SJCRH30 (cell line): ENCODE results near the gene BCAR3. TPM values are rescaled to one million over a fixed set of nuclear protein-coding genes. Genes with fewer than 3 reads are reported as not detected.
"Not testable (repeated sequence)": the region's sequence is repeated elsewhere in the genome, so short reads cannot be mapped to it uniquely, and the experiment has no call there.

ENCODE experiments used
- DNase-seq, 2 experiments: peaks; one replicate each; pipeline ENCODE4 v3.0.0-alpha.2; 2015 to 2020
- H3K27ac ChIP-seq: fragments of 250-450 bp; sonication (Bioruptor Pico); 2 replicates; pipeline ENCODE4 v1.5.1; 2020; ENCODE audit warnings: mild to moderate bottlenecking, moderate library complexity
- H3K27me3 ChIP-seq: fragments of 250-450 bp; sonication (Bioruptor Pico); 2 replicates; pipeline ENCODE4 v1.5.1; 2020; ENCODE audit warnings: mild to moderate bottlenecking, moderate library complexity
- H3K36me3 ChIP-seq: fragments of 250-450 bp; sonication (Bioruptor Pico); 2 replicates; pipeline ENCODE4 v1.5.1; 2020; ENCODE audit warnings: mild to moderate bottlenecking, moderate library complexity
- H3K4me1 ChIP-seq: fragments of 250-450 bp; sonication (Bioruptor Pico); 2 replicates; pipeline ENCODE4 v1.5.1; 2020; ENCODE audit warnings: mild to moderate bottlenecking, moderate library complexity
- H3K4me3 ChIP-seq: fragments of 250-450 bp; sonication (Bioruptor Pico); 2 replicates; pipeline ENCODE4 v1.5.1; 2020; ENCODE audit warnings: mild to moderate bottlenecking, moderate library complexity
- H3K9me3 ChIP-seq: fragments of 250-450 bp; sonication (Bioruptor Pico); replicated peaks from 2 replicates; pipeline ENCODE4 v1.5.1; 2020; ENCODE audit warnings: mild to moderate bottlenecking, moderate library complexity
- total RNA-seq: library from RNA; depleted of rRNA; stranded (reverse); fragments of >200 nt; shearing (Covaris generic); gene quantifications from 2 replicates; pipeline ENCODE4 v1.2.3, GENCODE V29; 2014

Gene BCAR3
- total RNA-seq, 1 experiment from 2014 or later, result 30.0 TPM

- H3K36me3 ChIP-seq, result no peaks in the 10 kb centered on the region
- no peak overlapping the region for H3K4me3 ChIP-seq
- peaks cover 29% of the 10 kb centered on the region for H3K4me1 ChIP-seq
- H3K27me3 ChIP-seq, result no peaks in the 10 kb centered on the region
- H3K27ac ChIP-seq, result no peak overlapping the region
- H3K9me3 ChIP-seq, result no peaks in the 10 kb centered on the region
- DNase-seq, result no peak
Measured at GRCh38 chr1:93699503-93700168, 18.0 kb upstream of the BCAR3 start.

GRCh38 chr1:93699049-93699384 is 17.4 kb upstream of the BCAR3 start:
- no peaks in the 10 kb centered on the region for H3K27me3 ChIP-seq
- DNase-seq, result no peak
- H3K27ac ChIP-seq, result no peak overlapping the region
- no peak overlapping the region for H3K4me3 ChIP-seq
- no peaks in the 10 kb centered on the region for H3K36me3 ChIP-seq
- H3K9me3 ChIP-seq, result no peaks in the 10 kb centered on the region
- H3K4me1 ChIP-seq, result peaks cover 31% of the 10 kb centered on the region

GRCh38 chr1:93698329-93699048 is 16.9 kb upstream of the BCAR3 start:
- H3K27ac ChIP-seq, result no peak overlapping the region
- no peaks in the 10 kb centered on the region for H3K27me3 ChIP-seq
- no peak for DNase-seq
- H3K4me1 ChIP-seq, result peaks cover 36% of the 10 kb centered on the region
- H3K9me3 ChIP-seq, result no peaks in the 10 kb centered on the region
- no peaks in the 10 kb centered on the region for H3K36me3 ChIP-seq
- no peak overlapping the region for H3K4me3 ChIP-seq

GRCh38 chr1:93697566-93697965 is 15.9 kb upstream of the BCAR3 start:
- DNase-seq, H3K27me3 ChIP-seq, H3K4me3 ChIP-seq, H3K36me3 ChIP-seq, H3K9me3 ChIP-seq, H3K27ac ChIP-seq: not testable (repeated sequence)
- peaks cover 41% of the 10 kb centered on the region for H3K4me1 ChIP-seq

GRCh38 chr1:93695411-93696005 is 13.9 kb upstream of the BCAR3 start:
- H3K9me3 ChIP-seq, result no peaks in the 10 kb centered on the region
- H3K27me3 ChIP-seq, result no peaks in the 10 kb centered on the region
- H3K36me3 ChIP-seq, result no peaks in the 10 kb centered on the region
- H3K4me1 ChIP-seq, result peaks cover 43% of the 10 kb centered on the region
- no peak overlapping the region for H3K4me3 ChIP-seq
- H3K27ac ChIP-seq, result no peak overlapping the region
- DNase-seq, result no peak

- no peak overlapping the region for H3K4me3 ChIP-seq
- H3K4me1 ChIP-seq, result peaks cover 44% of the 10 kb centered on the region
- H3K36me3 ChIP-seq, result no peaks in the 10 kb centered on the region
- H3K9me3 ChIP-seq, result no peaks in the 10 kb centered on the region
- DNase-seq, result no peak
- H3K27me3 ChIP-seq, result no peaks in the 10 kb centered on the region
- no peak overlapping the region for H3K27ac ChIP-seq
Measured at GRCh38 chr1:93694819-93695218, 13.2 kb upstream of the BCAR3 start.

- Histone ChIP-seq H3K27ac (no peak overlapping the region), H3K9me3 (no peaks in the 10 kb centered on the region), H3K36me3 (no peaks in the 10 kb centered on the region), H3K4me3 (no peak overlapping the region), H3K4me1 (peaks cover 44% of the 10 kb centered on the region), H3K27me3 (no peaks in the 10 kb centered on the region)
- DNase-seq, result no peak
Measured at GRCh38 chr1:93694039-93694438, 12.4 kb upstream of the BCAR3 start.

GRCh38 chr1:93692983-93693591 is 11.4 kb upstream of the BCAR3 start:
- peak; percentile 36 to 54 for DNase-seq
- Histone ChIP-seq H3K36me3 (no peaks in the 10 kb centered on the region), H3K9me3 (no peaks in the 10 kb centered on the region), H3K27ac (peak overlapping the region; percentile 65), H3K27me3 (no peaks in the 10 kb centered on the region), H3K4me1 (peaks cover 44% of the 10 kb centered on the region), H3K4me3 (no peak overlapping the region; the same call in 1 of the 2 replicates)

- no peaks in the 10 kb centered on the region for H3K9me3 ChIP-seq
- H3K4me1 ChIP-seq, result peaks cover 44% of the 10 kb centered on the region
- H3K27me3 ChIP-seq, result no peaks in the 10 kb centered on the region
- peak overlapping the region; percentile 5 for H3K4me3 ChIP-seq
- H3K27ac ChIP-seq, result peak overlapping the region; percentile 65
- no peaks in the 10 kb centered on the region for H3K36me3 ChIP-seq
- DNase-seq, result no peak
Measured at GRCh38 chr1:93692451-93692861, 10.8 kb upstream of the BCAR3 start.

GRCh38 chr1:93692026-93692425 is 10.4 kb upstream of the BCAR3 start:
- Histone ChIP-seq H3K4me1 (peaks cover 44% of the 10 kb centered on the region), H3K9me3 (no peaks in the 10 kb centered on the region), H3K27ac (peak overlapping the region; percentile 65; the same call in 1 of the 2 replicates), H3K36me3 (no peaks in the 10 kb centered on the region), H3K4me3 (peak overlapping the region; percentile 5), H3K27me3 (no peaks in the 10 kb centered on the region)
- DNase-seq, result peak; percentile 72 to 77

GRCh38 chr1:93690921-93691789 is 9.5 kb upstream of the BCAR3 start:
- H3K4me1 ChIP-seq, result peaks cover 44% of the 10 kb centered on the region
- no peaks in the 10 kb centered on the region for H3K9me3 ChIP-seq
- no peaks in the 10 kb centered on the region for H3K27me3 ChIP-seq
- H3K27ac ChIP-seq, result no peak overlapping the region
- peak; percentile 43 to 64 for DNase-seq
- H3K36me3 ChIP-seq, result no peaks in the 10 kb centered on the region
- H3K4me3 ChIP-seq, result no peak overlapping the region

GRCh38 chr1:93690341-93690740 is 8.7 kb upstream of the BCAR3 start:
- Histone ChIP-seq H3K27ac (no peak overlapping the region), H3K36me3 (no peaks in the 10 kb centered on the region), H3K9me3 (no peaks in the 10 kb centered on the region), H3K4me3 (no peak overlapping the region), H3K27me3 (no peaks in the 10 kb centered on the region), H3K4me1 (peaks cover 43% of the 10 kb centered on the region)
- DNase-seq, result no peak

- Histone ChIP-seq H3K9me3 (no peaks in the 10 kb centered on the region), H3K4me1 (peaks cover 36% of the 10 kb centered on the region), H3K27me3 (no peaks in the 10 kb centered on the region), H3K27ac (no peak overlapping the region), H3K4me3 (no peak overlapping the region), H3K36me3 (no peaks in the 10 kb centered on the region)
- no peak for DNase-seq
Measured at GRCh38 chr1:93689521-93690223, 8.0 kb upstream of the BCAR3 start.

GRCh38 chr1:93687542-93687941 is 5.9 kb upstream of the BCAR3 start:
- Histone ChIP-seq H3K4me1 (peaks cover 19% of the 10 kb centered on the region), H3K4me3 (no peak overlapping the region), H3K9me3 (no peaks in the 10 kb centered on the region), H3K27ac (no peak overlapping the region), H3K27me3 (no peaks in the 10 kb centered on the region), H3K36me3 (no peaks in the 10 kb centered on the region)
- DNase-seq, result no peak
